HepG2 (cell line): ENCODE data around the gene DPM1. TPM values are rescaled to one million over a fixed set of nuclear protein-coding genes. Genes with fewer than 3 reads are reported as not detected.

ENCODE experiments used
- CENPX ChIP-seq: sonication (generic); formaldehyde crosslinking; IDR thresholded peaks from 2 replicates; pipeline ENCODE4 v1.9.0; 2021; ENCODE audit warnings: mild to moderate bottlenecking, missing genetic modification reagents, moderate library complexity
- GABPB1 ChIP-seq: IDR thresholded peaks from 2 replicates; pipeline ENCODE4 v1.6.1; 2016; ENCODE audit warnings: mild to moderate bottlenecking, missing genetic modification reagents, moderate library complexity, missing compliant biosample characterization
- GPN1 ChIP-seq: sonication (generic); formaldehyde crosslinking; IDR thresholded peaks from 2 replicates; pipeline ENCODE4 v1.5.1; 2020; ENCODE audit warnings: missing genetic modification reagents, borderline replicate concordance
- HES4 ChIP-seq: sonication (generic); formaldehyde crosslinking; IDR thresholded peaks from 2 replicates; pipeline ENCODE4 v1.9.0; 2021; ENCODE audit warnings: mild to moderate bottlenecking, missing genetic modification reagents, borderline replicate concordance
- HHEX ChIP-seq: IDR thresholded peaks from 2 replicates; pipeline ENCODE4 v1.6.1; 2016; ENCODE audit warnings: control low read depth
- HNRNPUL1 ChIP-seq: fragments of 200-400 bp; formaldehyde crosslinking; IDR thresholded peaks from 2 replicates; pipeline ENCODE4 v1.6.1; 2017; ENCODE audit warnings: low read depth, mild to moderate bottlenecking, low read length, moderate library complexity
- RAD21 ChIP-seq: fragments of 450-650 bp; formaldehyde crosslinking; IDR thresholded peaks from 2 replicates; pipeline ENCODE4 v1.5.0; 2020; ENCODE audit warnings: mild to moderate bottlenecking
- RFX5 ChIP-seq: IDR thresholded peaks from 2 replicates; pipeline ENCODE4 v1.6.1; 2011; ENCODE audit warnings: low read depth, low read length, improper control_type of control experiment
- SNAI1 ChIP-seq: sonication (generic); formaldehyde crosslinking; IDR thresholded peaks from 2 replicates; pipeline ENCODE4 v1.5.0; 2020; ENCODE audit warnings: mild to moderate bottlenecking, missing genetic modification reagents, borderline replicate concordance
- SP2 ChIP-seq: sonication (generic); formaldehyde crosslinking; IDR thresholded peaks from 2 replicates; pipeline ENCODE4 v1.5.1; 2020; ENCODE audit warnings: mild to moderate bottlenecking, missing genetic modification reagents
- ZFP90 ChIP-seq: sonication (generic); formaldehyde crosslinking; IDR thresholded peaks from 2 replicates; pipeline ENCODE4 v1.8.0; 2022; ENCODE audit warnings: missing genetic modification reagents, mild to moderate bottlenecking, inconsistent platforms, borderline replicate concordance
- ZNF317 ChIP-seq: sonication (generic); formaldehyde crosslinking; IDR thresholded peaks from 2 replicates; pipeline ENCODE4 v1.5.0; 2020; ENCODE audit warnings: mild to moderate bottlenecking, missing genetic modification reagents
- ZSCAN25 ChIP-seq: sonication (generic); formaldehyde crosslinking; IDR thresholded peaks from 2 replicates; pipeline ENCODE4 v1.8.0; 2022; ENCODE audit warnings: mild to moderate bottlenecking, missing genetic modification reagents
- ZSCAN30 ChIP-seq: sonication (generic); formaldehyde crosslinking; IDR thresholded peaks from 2 replicates; pipeline ENCODE4 v1.5.0; 2020; ENCODE audit warnings: mild to moderate bottlenecking, missing genetic modification reagents
- polyA plus RNA-seq, 8 experiments: library from polyadenylated mRNA; depleted of rRNA in 3 of 8; stranded (reverse) in 7 of 8; unstranded in 1 of 8; fragments of >200 nt; fragmentation: Illumina TruSeq in 4 of 8; extraction: Trizol in 4 of 8; gene quantifications; 2 replicates each; pipeline versions ENCODE4 v1.2.1 to v1.2.3, GENCODE V29; 2011 to 2016; ENCODE audit warnings: low read depth in 4 of 8, missing spikeins in 1 of 8, mixed read lengths in 1 of 8; ENCODE audit not compliant: insufficient read depth in 1 of 8
- total RNA-seq, 5 experiments: library from RNA; depleted of rRNA; stranded (reverse); fragments of >200 nt; fragmentation: Illumina TruSeq; extraction: Trizol; gene quantifications; 2 replicates each; pipeline ENCODE4 v1.2.3, GENCODE V29; 2016; ENCODE audit warnings: low read depth in 1 of 5
- TF ChIP-seq, protein P1 (sequence below): sonication (generic); formaldehyde crosslinking; IDR thresholded peaks from one replicate; pipeline ENCODE4 v1.5.1; 2020; ENCODE audit warnings: mild to moderate bottlenecking, missing genetic modification reagents; ENCODE audit errors: not compliant biosample characterization
- TF ChIP-seq, protein P2 (sequence below): sonication (generic); formaldehyde crosslinking; conservative IDR thresholded peaks from 2 replicates; pipeline ENCODE4 v1.8.0; 2022; ENCODE audit warnings: missing genetic modification reagents

Gene DPM1
- total and polyA plus RNA-seq, 2 of the 13 experiments (the other 11 are each of a cell fraction or from before 2014, with no cell fraction given), result 83.2 to 161 TPM

DNA sequence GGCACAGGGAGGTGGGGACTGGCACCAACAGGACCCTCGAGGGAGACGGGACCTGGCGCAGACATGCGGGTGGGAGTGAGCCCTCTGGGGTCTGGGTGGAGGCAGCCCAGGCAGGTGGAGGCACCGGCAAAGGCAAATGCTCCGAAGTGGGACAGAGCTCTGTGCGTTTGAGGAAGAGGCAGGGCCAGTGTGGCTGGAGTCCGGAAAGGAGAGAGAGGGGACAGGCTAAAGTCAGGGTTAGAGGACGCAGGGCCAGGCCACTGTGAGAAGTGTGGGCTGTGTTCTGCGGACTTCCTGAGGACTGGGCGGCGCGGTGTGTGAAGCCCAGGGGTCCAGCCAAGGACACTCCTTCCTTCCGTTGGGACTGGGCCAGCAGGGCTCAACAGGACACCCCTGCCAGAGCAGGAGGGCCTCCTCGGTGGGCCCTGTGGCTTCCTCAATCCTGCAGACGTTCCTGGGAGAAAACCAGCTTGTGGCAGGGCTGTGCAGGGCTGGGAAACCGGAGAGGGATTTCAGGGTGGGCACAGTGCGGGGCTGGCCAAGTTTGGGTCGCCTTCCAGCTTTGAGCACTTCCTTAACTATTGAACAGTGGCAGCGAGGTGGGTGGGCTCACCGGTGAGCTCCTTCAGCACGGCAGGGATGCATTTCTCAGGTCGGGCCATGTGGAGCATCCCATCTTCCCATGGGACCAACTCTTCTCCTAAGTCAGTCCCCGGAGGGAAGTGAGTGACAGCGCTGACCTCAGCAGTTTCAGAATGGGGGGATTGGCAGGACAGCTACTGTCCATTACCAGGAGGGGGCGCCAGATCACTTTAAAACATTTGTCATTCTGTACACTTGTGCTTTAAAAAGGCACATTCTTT, 22.8 kb upstream of the DPM1 start (continued):
- TF ChIP-seq, protein P1, sequence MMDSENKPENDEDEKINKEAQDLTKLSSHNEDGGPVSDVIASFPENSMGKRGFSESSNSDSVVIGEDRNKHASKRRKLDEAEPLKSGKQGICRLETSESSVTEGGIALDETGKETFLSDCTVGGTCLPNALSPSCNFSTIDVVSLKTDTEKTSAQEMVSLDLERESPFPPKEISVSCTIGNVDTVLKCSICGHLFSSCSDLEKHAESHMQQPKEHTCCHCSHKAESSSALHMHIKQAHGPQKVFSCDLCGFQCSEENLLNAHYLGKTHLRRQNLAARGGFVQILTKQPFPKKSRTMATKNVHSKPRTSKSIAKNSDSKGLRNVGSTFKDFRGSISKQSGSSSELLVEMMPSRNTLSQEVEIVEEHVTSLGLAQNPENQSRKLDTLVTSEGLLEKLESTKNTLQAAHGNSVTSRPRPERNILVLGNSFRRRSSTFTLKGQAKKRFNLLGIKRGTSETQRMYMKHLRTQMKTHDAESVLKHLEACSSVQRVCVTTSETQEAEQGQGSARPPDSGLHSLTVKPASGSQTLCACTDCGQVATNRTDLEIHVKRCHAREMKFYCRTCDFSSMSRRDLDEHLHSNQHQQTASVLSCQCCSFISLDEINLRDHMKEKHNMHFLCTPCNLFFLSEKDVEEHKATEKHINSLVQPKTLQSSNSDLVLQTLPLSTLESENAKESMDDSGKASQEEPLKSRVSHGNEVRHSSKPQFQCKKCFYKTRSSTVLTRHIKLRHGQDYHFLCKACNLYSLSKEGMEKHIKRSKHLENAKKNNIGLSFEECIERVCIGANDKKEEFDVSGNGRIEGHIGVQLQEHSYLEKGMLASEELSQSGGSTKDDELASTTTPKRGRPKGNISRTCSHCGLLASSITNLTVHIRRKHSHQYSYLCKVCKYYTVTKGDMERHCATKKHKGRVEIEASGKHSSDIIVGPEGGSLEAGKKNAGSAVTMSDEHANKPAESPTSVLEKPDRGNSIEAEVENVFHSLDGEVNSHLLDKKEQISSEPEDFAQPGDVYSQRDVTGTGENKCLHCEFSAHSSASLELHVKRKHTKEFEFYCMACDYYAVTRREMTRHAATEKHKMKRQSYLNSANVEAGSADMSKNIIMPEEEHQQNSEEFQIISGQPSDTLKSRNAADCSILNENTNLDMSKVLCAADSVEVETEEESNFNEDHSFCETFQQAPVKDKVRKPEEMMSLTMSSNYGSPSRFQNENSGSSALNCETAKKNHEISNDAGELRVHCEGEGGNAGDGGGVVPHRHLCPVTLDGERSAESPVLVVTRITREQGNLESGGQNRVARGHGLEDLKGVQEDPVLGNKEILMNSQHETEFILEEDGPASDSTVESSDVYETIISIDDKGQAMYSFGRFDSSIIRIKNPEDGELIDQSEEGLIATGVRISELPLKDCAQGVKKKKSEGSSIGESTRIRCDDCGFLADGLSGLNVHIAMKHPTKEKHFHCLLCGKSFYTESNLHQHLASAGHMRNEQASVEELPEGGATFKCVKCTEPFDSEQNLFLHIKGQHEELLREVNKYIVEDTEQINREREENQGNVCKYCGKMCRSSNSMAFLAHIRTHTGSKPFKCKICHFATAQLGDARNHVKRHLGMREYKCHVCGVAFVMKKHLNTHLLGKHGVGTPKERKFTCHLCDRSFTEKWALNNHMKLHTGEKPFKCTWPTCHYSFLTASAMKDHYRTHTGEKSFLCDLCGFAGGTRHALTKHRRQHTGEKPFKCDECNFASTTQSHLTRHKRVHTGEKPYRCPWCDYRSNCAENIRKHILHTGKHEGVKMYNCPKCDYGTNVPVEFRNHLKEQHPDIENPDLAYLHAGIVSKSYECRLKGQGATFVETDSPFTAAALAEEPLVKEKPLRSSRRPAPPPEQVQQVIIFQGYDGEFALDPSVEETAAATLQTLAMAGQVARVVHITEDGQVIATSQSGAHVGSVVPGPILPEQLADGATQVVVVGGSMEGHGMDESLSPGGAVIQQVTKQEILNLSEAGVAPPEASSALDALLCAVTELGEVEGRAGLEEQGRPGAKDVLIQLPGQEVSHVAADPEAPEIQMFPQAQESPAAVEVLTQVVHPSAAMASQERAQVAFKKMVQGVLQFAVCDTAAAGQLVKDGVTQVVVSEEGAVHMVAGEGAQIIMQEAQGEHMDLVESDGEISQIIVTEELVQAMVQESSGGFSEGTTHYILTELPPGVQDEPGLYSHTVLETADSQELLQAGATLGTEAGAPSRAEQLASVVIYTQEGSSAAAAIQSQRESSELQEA (CRISPR knock-in tag), result no peak
- TF ChIP-seq HNRNPUL1 (no peak), HHEX (0 out of 2 replicates have a peak, but pooled peaks have one; percentile 13), ZSCAN25 (CRISPR knock-in tag) (no peak), ZSCAN30 (CRISPR knock-in tag) (no peak), ZFP90 (0 out of 2 replicates have a peak, but pooled peaks have one; percentile 47), CENPX (CRISPR knock-in tag) (no peak), GABPB1 (CRISPR knock-in tag) (peak; percentile 14; the same call in 1 of the 2 replicates), HES4 (no peak), SP2 (peak; percentile 32; the same call in 1 of the 2 replicates), SNAI1 (CRISPR knock-in tag) (no peak), RFX5 (peak; percentile 87), ZNF317 (CRISPR knock-in tag) (no peak), RAD21 (CRISPR knock-in tag) (peak; percentile 30; the same call in 1 of the 2 replicates), GPN1 (CRISPR knock-in tag) (no peak)
- TF ChIP-seq, protein P2, sequence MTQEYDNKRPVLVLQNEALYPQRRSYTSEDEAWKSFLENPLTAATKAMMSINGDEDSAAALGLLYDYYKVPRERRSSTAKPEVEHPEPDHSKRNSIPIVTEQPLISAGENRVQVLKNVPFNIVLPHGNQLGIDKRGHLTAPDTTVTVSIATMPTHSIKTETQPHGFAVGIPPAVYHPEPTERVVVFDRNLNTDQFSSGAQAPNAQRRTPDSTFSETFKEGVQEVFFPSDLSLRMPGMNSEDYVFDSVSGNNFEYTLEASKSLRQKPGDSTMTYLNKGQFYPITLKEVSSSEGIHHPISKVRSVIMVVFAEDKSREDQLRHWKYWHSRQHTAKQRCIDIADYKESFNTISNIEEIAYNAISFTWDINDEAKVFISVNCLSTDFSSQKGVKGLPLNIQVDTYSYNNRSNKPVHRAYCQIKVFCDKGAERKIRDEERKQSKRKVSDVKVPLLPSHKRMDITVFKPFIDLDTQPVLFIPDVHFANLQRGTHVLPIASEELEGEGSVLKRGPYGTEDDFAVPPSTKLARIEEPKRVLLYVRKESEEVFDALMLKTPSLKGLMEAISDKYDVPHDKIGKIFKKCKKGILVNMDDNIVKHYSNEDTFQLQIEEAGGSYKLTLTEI, result no peak
